HG03135 (cell line): ENCODE results near the gene CC2D2A.

ENCODE experiments used
- ATAC-seq: cut with Tn5 transposase; IDR thresholded peaks from one replicate; pipeline ENCODE4 v1.9.1; 2021; ENCODE audit warnings: mild to moderate bottlenecking, moderate library complexity; ENCODE audit not compliant: unreplicated experiment

CC2D2A gene

GRCh38 chr4:15459706-15460105, 10.0 kb upstream of the CC2D2A start:
- ATAC-seq, result no peak

- ATAC-seq, result no peak
Measured at GRCh38 chr4:15466596-15466995, 3.1 kb upstream of the CC2D2A start.

GRCh38 chr4:15470128-15470475, 420 bp downstream of the CC2D2A start:
- ATAC-seq, result no peak

GRCh38 chr4:15476396-15476795, 6.7 kb downstream of the CC2D2A start:
- ATAC-seq, result no peak

DNA sequence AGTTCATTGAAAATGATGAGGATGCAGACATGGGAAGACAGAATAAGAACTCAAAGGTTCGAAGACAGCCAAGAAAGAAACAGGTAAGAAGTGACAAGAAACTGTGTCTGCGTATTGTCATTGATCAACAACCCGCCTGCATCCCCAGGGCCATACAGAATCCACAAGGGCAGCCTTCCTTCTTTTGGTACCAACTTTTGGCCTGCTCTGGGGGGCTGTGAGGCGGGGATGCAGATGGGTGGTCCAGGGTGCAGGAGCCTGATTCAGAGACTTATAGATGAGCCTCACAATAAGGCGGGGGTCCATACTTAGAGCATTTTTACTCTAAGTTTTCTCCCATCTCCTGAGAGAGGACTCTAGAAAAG, 9.0 kb downstream of the CC2D2A start:
- ATAC-seq, result no peak

GRCh38 chr4:15479089-15479912, 9.6 kb downstream of the CC2D2A start:
- ATAC-seq, result no peak

DNA sequence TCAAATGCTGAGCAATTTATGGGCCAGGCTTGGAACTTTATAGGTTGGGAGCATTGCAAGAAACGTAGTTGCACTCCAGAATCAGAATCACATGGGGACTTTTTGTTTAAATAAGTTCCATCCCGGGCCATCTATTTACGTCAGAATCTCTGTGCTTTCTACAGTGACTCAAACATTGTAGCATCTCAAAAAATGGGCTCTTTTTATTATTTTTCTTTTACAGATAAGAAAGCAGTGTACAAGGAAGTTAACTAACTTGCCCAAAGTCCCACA, 10.2 kb downstream of the CC2D2A start:
- no peak for ATAC-seq

DNA sequence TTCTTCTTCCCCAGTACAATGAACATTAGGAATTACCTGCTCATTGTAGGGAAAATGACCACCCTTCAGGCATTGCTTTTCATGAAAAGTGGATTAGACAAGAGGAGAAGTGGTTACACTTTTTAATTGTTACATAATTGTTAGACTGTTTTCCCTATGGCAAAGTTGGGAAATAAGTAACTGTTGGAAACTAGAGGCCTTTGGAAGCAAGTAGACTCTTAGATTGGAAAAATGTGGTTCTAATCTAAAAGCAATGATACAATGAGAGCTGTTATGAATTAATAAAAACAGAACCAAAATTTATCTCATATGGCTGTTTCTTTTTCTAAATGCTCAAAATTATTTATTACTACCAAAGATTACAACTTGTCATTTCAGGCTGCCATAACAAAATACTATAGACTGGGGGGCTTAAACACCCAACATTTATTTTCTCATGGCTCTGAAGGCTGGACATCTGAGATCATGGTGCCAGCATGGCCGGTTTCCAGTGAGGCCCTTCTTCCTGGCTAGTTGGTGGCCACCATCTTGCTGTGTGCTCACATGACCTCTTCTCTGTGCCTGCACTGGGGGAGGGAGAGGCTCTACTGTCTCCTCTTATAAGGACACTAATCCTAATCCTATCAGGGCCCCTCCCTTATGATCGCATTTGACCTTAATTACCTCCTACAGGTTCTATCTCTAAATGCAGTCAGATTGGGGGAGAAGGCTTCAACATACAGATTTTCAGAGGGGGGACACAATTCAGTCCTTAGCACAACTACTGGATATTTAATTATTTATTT, 12.5 kb downstream of the CC2D2A start:
- no peak for ATAC-seq

DNA sequence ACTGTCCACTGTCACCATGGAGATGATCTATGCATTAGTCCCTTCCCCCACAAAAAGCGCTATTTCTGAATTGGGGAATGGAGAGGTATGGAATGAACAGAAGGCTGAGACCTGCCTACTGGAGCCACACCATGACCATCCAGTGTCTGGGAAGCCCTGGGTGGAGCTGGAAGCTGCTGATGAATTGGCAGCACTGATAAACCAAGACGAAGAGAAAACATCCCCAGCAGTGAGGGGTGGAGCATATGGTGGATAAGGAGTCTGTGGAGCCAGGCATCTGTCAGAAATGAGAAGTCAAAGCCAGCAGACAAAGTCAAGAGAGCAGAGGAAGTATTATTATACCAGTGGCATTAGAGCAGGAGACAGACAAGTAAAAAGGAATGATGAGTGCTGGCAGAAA, 13.2 kb downstream of the CC2D2A start:
- no peak for ATAC-seq

DNA sequence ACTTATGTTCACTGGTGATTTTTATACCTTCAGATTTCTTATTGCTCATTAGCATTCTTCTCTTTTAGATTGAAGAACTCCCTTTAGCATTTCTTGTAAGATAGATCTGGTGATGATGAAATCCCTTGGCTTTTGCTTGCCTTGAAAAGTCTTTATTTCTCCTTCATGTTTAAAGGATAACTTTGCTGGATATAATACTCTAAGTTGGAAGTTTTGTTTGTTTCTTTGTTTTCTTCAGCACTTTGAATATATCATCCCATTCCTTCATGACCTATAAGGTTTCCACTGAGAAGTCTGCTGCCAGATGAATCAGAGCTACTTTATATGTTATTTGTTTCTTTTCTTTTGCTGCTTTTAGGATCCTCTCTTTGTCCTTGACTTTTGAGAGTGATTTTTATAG, 18.5 kb downstream of the CC2D2A start:
- ATAC-seq, result no peak

DNA sequence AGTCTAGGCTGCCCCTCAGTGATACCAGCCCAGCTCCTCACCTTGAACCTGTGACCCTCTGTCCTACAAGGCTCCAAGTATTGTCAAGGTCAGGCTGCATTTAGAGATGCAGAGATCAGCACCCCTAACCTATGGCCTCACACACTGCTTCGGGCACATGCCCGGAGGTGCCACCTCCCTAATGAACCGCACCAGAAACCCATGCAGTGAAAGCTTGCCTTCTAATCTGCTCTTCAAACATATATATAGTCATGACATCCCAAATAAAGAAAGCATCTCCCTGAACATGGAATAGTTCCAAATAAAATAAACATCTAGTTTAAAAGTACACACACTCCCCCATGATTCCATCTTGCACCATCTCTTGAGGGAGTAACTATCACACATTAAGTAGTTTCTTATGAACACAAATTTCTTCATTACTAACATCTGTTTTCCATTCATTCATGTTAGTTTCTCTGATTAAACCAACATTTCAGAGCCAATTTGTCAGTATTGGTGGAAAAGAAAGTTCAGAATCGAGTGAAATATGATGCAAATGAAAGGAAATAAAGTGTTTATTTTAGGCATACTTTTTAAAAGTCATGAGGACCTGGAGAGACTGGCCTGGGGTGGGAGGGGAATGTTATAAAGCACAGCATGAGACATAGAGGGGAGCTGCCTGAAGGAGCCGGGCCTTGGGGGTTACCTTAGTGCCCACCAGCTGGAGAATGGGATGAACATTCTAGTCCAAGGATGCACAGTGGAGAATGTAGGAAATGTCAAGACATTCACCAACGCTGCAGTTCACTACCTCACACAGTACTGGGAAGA, 19.2 kb downstream of the CC2D2A start:
- no peak for ATAC-seq

DNA sequence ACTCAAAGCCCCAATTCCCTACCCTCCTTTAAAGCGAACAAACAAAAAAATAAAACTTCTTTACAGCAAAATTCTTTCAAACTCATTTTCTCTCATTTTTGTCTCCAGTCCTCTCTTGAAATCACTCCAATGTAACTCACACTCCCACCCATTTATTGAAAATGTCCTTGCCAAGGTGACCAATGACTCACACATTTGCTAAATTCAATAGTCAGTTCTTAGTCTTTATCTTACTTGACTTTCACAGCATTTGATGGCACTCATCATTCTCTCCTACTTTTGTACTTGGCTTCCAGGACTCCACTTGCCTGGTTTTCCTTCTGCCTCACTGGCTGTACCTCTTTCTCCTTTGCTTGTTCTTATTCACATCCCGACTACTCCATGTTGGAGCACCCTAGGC, 19.9 kb downstream of the CC2D2A start:
- no peak for ATAC-seq

- ATAC-seq, result no peak
Measured at GRCh38 chr4:15493411-15493810, 23.7 kb downstream of the CC2D2A start.

DNA sequence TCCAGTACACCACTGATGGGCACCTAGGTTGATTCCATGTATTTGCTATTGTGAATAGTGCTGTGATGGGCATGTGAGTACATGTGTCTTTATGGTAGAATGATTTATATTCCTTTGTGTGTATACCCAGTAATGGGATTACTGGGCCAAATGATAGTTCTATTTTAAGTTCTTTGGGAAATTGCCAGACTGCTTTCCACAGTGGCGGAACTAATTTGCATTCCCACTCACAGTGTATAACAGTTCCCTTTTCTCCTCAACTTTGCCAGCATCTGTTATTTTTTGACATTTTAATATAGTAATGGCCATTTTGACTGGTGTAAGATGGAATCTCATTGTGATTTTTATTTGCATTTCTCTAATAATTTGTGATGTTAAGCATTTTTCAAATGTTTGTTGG, 25.9 kb downstream of the CC2D2A start:
- no peak for ATAC-seq

GRCh38 chr4:15498356-15498755, 28.7 kb downstream of the CC2D2A start:
- ATAC-seq, result no peak

GRCh38 chr4:15500701-15501100, 31.0 kb downstream of the CC2D2A start:
- ATAC-seq, result no peak

- no peak for ATAC-seq
Measured at GRCh38 chr4:15501941-15502340, 32.3 kb downstream of the CC2D2A start.

- ATAC-seq, result no peak
Measured at GRCh38 chr4:15502384-15502783, 32.7 kb downstream of the CC2D2A start.

DNA sequence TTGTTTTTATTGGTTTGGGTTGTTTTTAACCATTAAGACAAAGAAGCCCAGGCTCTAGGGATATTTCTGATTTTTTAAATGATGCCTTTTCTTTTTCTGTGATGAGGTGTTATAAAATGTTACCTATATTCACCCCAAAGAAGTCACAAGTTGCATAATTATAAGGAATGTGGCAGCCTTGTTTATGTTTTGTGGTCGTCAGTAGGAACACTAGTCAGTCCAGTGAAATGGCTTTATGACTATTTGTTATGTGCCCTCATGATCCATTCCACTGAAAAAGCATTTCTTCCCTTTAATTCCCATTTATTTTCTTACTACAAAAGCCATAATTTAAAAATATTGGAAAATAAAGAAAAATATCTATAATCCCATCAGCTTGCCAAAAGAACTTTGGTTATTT, 34.4 kb downstream of the CC2D2A start:
- no peak for ATAC-seq

DNA sequence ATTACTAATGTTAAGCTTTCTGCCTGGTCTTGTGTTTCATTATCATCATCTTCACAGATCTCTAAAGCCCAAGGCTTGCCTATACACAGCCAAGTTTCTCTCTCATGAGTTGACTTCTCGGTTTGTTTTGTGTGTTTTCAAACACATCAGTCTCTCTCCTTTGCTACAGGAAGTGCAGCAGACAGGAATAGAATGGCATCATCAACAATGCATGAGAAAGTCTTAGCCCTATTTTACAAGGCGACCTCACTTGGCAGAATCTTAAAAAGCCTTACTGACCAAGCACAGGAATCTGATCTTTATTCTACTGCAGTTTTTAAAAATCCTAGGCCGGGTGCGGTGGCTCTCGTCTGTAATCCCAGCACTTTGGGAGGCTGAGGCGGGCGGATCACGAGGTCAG, 36.8 kb downstream of the CC2D2A start:
- ATAC-seq, result no peak

- no peak for ATAC-seq
Measured at GRCh38 chr4:15507679-15508078, 38.0 kb downstream of the CC2D2A start.

DNA sequence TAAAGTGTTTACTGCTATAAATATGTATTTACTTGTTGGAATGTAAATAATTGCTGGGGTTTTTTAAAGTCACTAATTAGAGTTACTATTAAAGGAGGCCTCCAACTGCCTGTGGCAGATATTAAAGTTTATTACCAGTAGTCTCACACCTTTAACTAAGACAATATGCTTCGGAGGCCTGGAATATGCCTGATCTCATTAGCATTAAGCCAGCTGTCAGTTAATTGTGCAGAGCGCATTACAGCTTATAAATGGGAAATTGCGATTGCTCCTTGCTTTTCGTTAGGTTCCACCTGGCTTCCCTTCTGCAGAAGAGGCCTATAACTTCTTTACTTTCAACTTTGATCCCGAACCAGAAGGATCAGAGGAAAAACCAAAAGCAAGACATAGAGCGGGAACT, 41.3 kb downstream of the CC2D2A start:
- ATAC-seq, result no peak
